Gastrocnemius medialis (tissue), 4 donors: ENCODE data around the gene PAK1.

Experiments used
- CTCF ChIP-seq, 5 experiments: fragments of 450-650 bp in 3 of 5; fragments of 200-600 bp in 2 of 5; sonication (generic) in 2 of 5; IDR thresholded peaks in 4 of 5; conservative IDR thresholded peaks in 1 of 5; 1 replicate in 4 of 5; 2 replicates in 1 of 5; pipeline ENCODE4 v1.5.1; 2016 to 2019; ENCODE audit warnings: antibody characterized with exemption in 5 of 5, mild to moderate bottlenecking in 3 of 5, moderate library complexity in 3 of 5
- POLR2A ChIP-seq, 2 donors: fragments of 450-650 bp; IDR thresholded peaks; one replicate each; pipeline ENCODE4 v1.6.1; 2017; ENCODE audit warnings: antibody characterized with exemption in 2 of 2, mild to moderate bottlenecking in 2 of 2, moderate library complexity in 2 of 2

GRCh38 chr11:77495526-77495925 is 21.6 kb upstream of the PAK1 start:
- TF ChIP-seq CTCF (IDR thresholded peaks at IDR 0.05 in 4 of 5, conservative IDR thresholded peaks at IDR 0.05 in 1 of 5) = no peak
- TF ChIP-seq POLR2A (IDR thresholded peaks at IDR 0.05) = no peak
